ENCODE data around the gene HK3. TPM values are rescaled to one million over a fixed set of nuclear protein-coding genes. Genes with fewer than 3 reads are reported as not detected.

Gene HK3
- total RNA-seq, 4 donors from 2014 or later, result 12.2 to 61.6 (median 26.7) TPM

DNA sequence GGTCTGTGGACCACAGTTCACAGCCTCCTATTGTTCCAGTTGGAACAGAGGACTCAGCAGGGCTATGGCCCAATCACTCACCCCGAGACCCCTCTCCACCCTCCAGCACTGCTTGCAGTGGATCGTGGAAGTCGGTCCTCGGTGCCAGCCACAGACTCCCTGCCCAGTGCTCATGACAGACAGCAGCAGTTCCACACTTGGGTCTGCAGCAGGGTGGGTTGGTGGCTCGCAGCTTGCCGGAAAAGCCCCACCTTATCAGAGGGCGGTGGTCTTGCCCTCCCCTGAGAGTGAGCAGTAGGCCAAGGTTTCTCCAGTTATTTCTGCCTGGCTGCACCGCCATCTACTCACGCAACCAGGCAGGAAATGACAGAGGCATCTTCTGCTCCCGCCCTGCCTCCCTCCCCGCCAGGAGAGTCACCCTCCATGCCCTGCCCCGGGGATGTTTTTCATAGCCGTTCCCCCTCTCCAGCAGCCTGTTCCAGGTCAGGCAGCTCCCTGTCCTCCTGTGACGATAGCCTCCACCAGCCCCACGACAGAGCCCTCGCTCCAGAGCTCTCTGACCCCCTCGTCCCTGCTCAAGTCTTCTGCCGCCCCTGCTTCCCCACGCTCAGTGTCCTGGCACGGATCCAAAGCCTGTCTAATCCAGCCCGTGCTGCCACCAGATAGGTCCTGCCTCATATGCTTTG lies 54.3 kb downstream of the HK3 start:
- ATAC-seq (ENCODE audit: low FRiP score) (no peak), DNase-seq (ENCODE audit: low spot score) (no peak)
- TF ChIP-seq, protein P1, sequence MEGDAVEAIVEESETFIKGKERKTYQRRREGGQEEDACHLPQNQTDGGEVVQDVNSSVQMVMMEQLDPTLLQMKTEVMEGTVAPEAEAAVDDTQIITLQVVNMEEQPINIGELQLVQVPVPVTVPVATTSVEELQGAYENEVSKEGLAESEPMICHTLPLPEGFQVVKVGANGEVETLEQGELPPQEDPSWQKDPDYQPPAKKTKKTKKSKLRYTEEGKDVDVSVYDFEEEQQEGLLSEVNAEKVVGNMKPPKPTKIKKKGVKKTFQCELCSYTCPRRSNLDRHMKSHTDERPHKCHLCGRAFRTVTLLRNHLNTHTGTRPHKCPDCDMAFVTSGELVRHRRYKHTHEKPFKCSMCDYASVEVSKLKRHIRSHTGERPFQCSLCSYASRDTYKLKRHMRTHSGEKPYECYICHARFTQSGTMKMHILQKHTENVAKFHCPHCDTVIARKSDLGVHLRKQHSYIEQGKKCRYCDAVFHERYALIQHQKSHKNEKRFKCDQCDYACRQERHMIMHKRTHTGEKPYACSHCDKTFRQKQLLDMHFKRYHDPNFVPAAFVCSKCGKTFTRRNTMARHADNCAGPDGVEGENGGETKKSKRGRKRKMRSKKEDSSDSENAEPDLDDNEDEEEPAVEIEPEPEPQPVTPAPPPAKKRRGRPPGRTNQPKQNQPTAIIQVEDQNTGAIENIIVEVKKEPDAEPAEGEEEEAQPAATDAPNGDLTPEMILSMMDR (IDR thresholded peaks at IDR 0.05), result no peak

DNA sequence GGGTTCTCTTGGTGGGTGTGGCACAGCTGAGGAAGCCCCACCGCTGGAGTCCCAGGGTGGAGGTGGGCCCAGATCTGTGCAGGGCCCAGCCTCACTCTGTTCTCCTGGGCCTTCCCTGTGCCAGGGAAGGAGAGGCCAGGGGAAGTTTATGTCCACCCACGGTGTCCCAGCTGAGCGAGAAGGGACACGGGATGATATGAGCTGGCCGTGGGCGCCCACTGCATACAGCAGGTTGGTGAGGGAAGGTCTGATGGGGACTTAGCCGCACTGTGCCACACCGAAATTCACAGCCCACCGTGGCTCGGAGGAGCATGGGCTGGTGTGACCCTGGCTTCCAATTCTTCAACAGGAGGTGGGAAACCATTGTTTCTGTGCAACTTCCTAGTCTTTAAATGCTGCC lies 54.9 kb downstream of the HK3 start:
- TF ChIP-seq, protein P1 (IDR thresholded peaks at IDR 0.05), result no peak
- ATAC-seq (ENCODE audit: low FRiP score) (no peak), DNase-seq (ENCODE audit: low spot score) (no peak)

DNA sequence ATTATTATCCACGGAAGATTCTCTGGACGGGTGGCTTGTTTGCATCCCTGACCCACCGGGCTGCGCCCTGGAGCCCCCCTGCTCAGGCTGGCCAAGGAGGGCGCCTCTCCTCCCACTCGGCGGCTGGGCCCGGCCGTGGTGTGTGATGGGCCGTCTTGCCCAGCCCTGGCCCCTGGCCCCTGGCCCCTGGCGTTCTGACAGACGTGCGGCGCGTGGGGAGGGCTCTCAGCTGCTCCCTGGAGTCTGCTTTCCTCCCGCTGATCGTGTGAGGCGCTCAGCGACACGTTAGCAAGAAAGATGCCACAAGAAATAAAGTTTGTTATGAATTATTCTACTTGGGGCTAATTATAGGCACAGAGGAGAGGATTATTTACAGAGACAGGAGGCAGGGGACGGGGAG lies 55.5 kb downstream of the HK3 start:
- DNase-seq (ENCODE audit: low spot score) (no peak), ATAC-seq (ENCODE audit: low FRiP score) (no peak)
- TF ChIP-seq, protein P1 (IDR thresholded peaks at IDR 0.05), result no peak

DNA sequence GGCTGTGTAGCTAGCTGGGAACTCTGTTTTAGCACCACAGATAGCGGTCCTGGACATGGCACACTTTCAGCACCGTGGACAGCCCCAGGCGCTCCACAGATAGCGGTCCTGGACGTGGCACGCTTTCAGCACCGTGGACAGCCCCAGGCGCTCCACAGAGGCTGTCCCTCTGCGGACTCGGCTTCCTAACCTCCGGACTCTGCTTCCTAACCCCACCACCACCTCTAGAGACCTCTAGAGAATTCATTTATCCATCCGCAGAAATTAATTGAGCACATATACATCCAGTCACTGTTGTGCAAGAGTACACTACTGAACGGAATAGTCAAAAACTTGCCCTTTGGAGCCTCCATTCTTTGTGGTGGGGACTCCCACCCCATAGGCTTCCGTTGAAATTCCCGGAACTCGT lies 61.4 kb downstream of the HK3 start:
- DNase-seq (ENCODE audit: low spot score) (peak; percentile 67), ATAC-seq (ENCODE audit: low FRiP score) (peak; percentile 79)
- TF ChIP-seq, protein P1 (IDR thresholded peaks at IDR 0.05), result no peak

DNA sequence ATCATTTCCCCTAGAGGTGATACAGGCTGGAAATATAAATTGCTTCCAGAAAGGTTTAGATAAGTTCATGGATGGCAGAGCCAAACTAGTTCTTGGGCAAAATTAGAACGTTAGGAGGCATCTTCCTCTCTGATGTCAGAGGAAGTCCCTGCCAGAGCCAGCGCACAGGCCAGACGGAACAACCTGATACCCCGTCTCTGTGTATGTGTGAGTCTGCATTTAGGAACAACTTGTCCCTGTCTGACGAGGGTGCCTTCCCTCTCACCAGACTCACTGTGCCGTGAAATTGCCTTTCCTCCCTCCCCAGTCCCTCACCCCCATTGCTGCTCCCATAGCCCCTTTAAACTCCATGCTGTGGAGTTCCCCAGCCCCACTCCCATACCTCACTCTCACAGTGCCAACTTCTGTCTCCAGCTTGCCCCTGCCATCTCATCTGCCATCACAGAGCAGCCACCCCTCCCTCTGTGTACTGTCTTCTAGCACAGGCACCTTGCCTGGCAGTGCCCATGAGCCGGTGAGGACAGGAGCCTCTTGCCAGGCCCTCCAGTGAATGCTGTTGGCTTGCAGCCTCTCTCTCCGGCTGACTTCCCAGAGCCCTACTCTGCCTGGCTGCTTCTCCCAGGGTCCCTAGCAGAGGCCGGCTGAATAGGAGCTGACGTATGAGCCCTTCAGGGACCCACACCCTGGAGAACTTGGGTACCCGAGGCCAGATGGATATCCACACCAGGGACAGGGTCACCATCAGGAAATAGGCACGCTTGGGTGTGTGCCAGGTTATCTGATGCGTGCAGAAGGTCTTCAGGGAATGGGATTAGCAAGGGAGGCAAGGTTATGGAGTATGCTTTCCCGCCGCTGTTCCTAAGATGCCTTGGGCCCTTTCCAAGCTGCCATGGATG lies 62.1 kb downstream of the HK3 start:
- TF ChIP-seq, protein P1 (IDR thresholded peaks at IDR 0.05), result no peak
- ATAC-seq (ENCODE audit: low FRiP score) (peak; percentile 7), DNase-seq (ENCODE audit: low spot score) (no peak)

DNA sequence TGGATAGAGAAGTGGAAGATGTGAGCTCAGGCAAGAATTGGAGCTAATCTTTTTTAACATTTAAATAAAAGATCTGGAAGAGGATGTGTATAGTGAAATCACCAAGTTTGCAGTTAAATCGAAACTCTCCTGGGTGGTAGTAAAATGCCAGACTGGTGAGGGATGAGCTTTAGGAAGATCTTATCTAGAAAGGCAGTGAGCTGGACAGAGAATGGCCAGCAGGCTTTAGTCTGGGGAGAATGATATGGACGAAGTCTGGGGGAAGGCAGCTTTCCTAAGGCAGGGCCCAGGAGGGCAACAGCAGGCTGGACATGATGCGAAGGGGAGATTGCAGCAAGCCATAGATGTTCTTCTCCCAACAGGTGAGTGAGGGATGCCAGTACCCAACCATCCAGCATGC lies 63.2 kb downstream of the HK3 start:
- no peak for ATAC-seq (ENCODE audit: low FRiP score)
- no peak for DNase-seq (ENCODE audit: low spot score)
- TF ChIP-seq, protein P1 (IDR thresholded peaks at IDR 0.05), result no peak
